Activated CD8-positive, alpha-beta T cell treated with anti-CD3 and anti-CD28 coated beads for 36 hours (primary cell): ENCODE results near the gene SH3BP2. TPM values are rescaled to one million over a fixed set of nuclear protein-coding genes. Genes with fewer than 3 reads are reported as not detected.

Experiments used
- ATAC-seq: fragments of 200-7000 bp; cut with Tn5 transposase; one replicate; pipeline ENCODE4 v1.10.0; 2021; ENCODE audit warnings: mild to moderate bottlenecking, moderate library complexity
- CTCF ChIA-PET: fragments of 350-600 bp; sonication (Branson Sonifier 250); formaldehyde crosslinking; loops from one replicate; lab custom pipeline; 2021; ENCODE audit warnings: antibody characterized with exemption; lab: Charles Lee
- POLR2A ChIA-PET: fragments of 350-600 bp; sonication (Branson Sonifier 250); formaldehyde crosslinking; loops from one replicate; lab custom pipeline; 2021; ENCODE audit warnings: antibody characterized with exemption; lab: Charles Lee
- DNase-seq: peaks from one replicate; pipeline ENCODE4 v3.0.0-alpha.2; 2020
- H3K27ac Mint-ChIP-seq: one replicate; pipeline ENCODE4 v1.8.0; 2021; ENCODE audit warnings: mild to moderate bottlenecking, mixed read lengths
- H3K27me3 Mint-ChIP-seq: one replicate; pipeline ENCODE4 v1.8.0; 2021; ENCODE audit warnings: mixed read lengths
- H3K36me3 Mint-ChIP-seq: one replicate; pipeline ENCODE4 v1.8.0; 2021; ENCODE audit warnings: low read depth, mixed read lengths
- H3K4me1 Mint-ChIP-seq: one replicate; pipeline ENCODE4 v1.8.0; 2021; ENCODE audit warnings: low read depth, mixed read lengths
- H3K4me3 Mint-ChIP-seq: one replicate; pipeline ENCODE4 v1.8.0; 2021; ENCODE audit warnings: mild to moderate bottlenecking, moderate library complexity, mixed read lengths
- H3K9me3 Mint-ChIP-seq: one replicate; pipeline ENCODE4 v1.8.0; 2021; ENCODE audit warnings: mixed read lengths
- intact Hi-C: fragments of 100-400 bp; cut with micrococcal nuclease; formaldehyde crosslinking; loops from one replicate; pipeline ENCODE4 v1.10.0; 2022
- total RNA-seq, 2 experiments: library from RNA; stranded (reverse); gene quantifications; one replicate each; pipeline ENCODE4 v1.2.3, GENCODE V29; 2021
- TF ChIP-seq, protein P1 (sequence below): fragments of 200-600 bp; IDR thresholded peaks from one replicate; pipeline ENCODE4 v1.8.0; 2022; ENCODE audit warnings: antibody characterized with exemption, mild to moderate bottlenecking

SH3BP2 gene
- total RNA-seq, 2 experiments from 2014 or later = 54.8 to 59.0 TPM

DNA sequence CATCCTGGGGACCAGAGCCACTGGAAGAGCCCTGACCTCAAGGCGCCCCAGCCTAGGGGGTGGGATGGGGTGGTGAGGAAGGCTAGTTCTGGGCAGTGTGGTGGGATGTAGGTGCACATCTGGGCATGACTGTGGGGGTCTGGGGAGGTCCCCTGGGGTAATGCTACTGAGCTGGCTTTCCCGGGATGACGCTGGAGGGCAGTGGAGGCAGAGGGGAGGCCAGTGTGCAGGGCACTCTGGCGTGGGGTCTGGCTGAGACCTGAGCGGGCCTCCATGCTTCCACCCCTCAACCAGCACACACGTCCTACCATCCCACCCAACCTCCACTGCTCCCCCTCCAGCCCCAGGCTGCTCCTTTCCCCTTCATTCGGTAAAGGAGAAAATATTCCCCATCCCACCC is 4.8 kb upstream of the SH3BP2 start:
- Mint-ChIP-seq H3K27me3 (no peaks in the 10 kb centered on the region), H3K27ac (peak overlapping the region; percentile 95), H3K4me1 (peaks cover 50% of the 10 kb centered on the region), H3K36me3 (no peaks in the 10 kb centered on the region), H3K4me3 (no peak overlapping the region), H3K9me3 (peaks cover 12% of the 10 kb centered on the region)
- TF ChIP-seq, protein P1, sequence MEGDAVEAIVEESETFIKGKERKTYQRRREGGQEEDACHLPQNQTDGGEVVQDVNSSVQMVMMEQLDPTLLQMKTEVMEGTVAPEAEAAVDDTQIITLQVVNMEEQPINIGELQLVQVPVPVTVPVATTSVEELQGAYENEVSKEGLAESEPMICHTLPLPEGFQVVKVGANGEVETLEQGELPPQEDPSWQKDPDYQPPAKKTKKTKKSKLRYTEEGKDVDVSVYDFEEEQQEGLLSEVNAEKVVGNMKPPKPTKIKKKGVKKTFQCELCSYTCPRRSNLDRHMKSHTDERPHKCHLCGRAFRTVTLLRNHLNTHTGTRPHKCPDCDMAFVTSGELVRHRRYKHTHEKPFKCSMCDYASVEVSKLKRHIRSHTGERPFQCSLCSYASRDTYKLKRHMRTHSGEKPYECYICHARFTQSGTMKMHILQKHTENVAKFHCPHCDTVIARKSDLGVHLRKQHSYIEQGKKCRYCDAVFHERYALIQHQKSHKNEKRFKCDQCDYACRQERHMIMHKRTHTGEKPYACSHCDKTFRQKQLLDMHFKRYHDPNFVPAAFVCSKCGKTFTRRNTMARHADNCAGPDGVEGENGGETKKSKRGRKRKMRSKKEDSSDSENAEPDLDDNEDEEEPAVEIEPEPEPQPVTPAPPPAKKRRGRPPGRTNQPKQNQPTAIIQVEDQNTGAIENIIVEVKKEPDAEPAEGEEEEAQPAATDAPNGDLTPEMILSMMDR = no peak
- ChIA-PET POLR2A (interaction anchor here (0.5 to 3.1 kb wide), 7 partner anchors 10 to 149 kb away, joined by 3 to 18 read pairs (median 4); partner anchors contain the start of gene TNIP2), CTCF (interaction anchor here (0.6 to 1.0 kb wide), 2 partner anchors 22 to 24 kb away, joined by 3 read pairs; no protein-coding TSS in a partner anchor)
- intact Hi-C loops = no loop called here
- ATAC-seq (no peak), DNase-seq (no peak)

DNA sequence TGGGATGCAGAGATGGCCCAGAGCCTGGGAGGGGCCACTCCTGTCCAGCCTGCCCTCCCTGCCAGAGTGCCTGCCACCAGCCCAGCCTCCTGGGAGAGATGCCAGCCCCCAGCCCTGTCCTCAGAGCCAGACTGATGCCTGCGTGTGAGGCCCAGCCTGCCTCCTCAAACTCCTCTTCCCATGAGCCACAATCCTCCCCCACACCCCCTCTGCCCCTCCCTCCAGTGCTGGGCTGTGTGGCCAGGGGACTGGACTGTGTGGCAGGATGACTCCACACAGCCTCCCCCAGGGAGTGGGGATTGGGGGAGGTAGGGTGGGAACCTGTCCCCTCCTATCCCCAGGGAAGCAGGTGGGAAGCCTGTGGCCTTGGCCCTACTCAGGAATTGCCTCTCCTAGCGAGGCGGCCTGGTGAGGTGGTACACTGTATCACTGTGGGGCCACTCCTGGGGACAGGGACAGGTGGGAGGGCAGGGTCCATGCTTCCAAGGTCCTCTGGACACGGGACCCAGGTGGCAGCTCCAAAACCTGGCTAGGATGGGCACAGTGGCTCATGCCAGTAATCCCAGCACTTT is 4.3 kb upstream of the SH3BP2 start:
- peaks cover 10% of the 10 kb centered on the region for H3K9me3 Mint-ChIP-seq
- peaks cover 49% of the 10 kb centered on the region for H3K4me1 Mint-ChIP-seq
- ChIA-PET CTCF (no interaction called here), POLR2A (interaction anchor here (0.5 to 1.6 kb wide), 2 partner anchors 22 to 149 kb away, joined by 3 to 4 read pairs; no protein-coding TSS in a partner anchor)
- ATAC-seq (no peak), DNase-seq (no peak)
- intact Hi-C loops = no loop called here
- no peak overlapping the region for H3K4me3 Mint-ChIP-seq
- no peaks in the 10 kb centered on the region for H3K27me3 Mint-ChIP-seq
- TF ChIP-seq, protein P1 = no peak
- peak overlapping the region; percentile 95 for H3K27ac Mint-ChIP-seq
- H3K36me3 Mint-ChIP-seq = no peaks in the 10 kb centered on the region

DNA sequence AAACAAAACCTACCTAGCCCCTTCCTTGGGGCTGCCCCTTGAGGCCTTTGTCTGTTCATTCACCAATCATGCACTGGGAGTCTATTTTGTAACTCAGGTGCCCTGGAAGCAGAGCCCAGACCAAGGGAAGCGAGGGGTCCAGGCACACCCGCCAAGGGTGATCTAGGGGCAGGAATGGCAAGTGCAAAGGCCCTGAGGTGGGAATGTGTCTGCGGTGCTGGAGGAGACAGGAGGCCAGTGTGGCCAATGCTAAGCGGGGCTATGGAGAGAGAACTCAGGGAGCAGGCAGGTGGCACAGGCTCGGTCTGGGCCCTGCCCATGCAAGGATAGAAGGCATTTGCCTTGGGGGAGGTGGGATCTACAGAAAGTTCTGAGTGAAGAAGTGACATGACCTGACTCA is 3.5 kb upstream of the SH3BP2 start:
- Mint-ChIP-seq H3K36me3 (no peaks in the 10 kb centered on the region), H3K4me1 (peaks cover 46% of the 10 kb centered on the region), H3K9me3 (peaks cover 4% of the 10 kb centered on the region), H3K27ac (peak overlapping the region; percentile 1), H3K27me3 (no peaks in the 10 kb centered on the region), H3K4me3 (no peak overlapping the region)
- DNase-seq (no peak), ATAC-seq (no peak)
- intact Hi-C loops = no loop called here
- TF ChIP-seq, protein P1 = no peak
- ChIA-PET POLR2A (no interaction called here), CTCF (no interaction called here)

DNA sequence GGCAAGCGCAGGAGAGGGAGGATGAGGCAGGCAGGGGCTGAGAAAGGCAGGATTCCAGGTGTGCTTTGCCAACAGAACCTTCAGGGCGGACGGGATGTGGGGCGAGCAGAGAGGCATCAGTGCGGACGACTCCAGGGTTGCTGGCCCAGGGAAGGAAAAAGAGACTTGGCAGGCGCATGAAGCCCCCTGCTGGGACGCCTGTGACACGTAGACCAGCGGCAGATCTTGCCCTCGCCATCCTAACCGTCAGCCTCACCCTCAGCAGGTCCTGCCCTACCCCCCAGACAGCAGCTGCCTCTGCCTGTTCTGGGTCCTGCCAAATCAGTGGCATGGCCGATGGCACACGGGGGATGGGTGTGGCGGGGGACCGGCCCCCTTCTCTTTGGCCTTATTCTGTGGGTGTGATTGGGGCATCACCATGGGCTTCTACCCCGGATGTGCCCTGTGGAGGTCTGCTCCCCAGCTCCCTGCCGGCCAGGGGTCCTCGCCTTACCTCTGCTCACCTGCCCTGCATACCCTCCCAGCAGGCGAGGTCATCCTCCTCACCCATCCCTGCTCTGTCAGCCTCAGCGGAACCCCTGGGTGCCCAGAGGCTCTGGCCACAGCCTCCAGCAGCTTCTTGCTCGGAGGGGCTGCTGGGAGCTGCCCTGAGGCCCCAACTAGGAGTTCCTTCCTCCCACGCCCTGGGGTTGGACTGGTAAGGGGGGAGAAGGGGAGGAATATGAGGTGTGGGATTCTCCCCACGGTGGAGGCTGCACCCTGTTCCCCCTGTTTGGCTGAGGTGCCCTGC is 2.9 kb upstream of the SH3BP2 start:
- Mint-ChIP-seq H3K36me3 (no peaks in the 10 kb centered on the region), H3K4me1 (peaks cover 51% of the 10 kb centered on the region), H3K27ac (no peak overlapping the region), H3K4me3 (no peak overlapping the region), H3K9me3 (peaks cover 3% of the 10 kb centered on the region), H3K27me3 (no peaks in the 10 kb centered on the region)
- ChIA-PET CTCF (no interaction called here), POLR2A (interaction anchor here (0.6 to 1.7 kb wide), 6 partner anchors 9 to 44 kb away, joined by 3 to 8 read pairs (median 3); no protein-coding TSS in a partner anchor)
- no peak for DNase-seq
- TF ChIP-seq, protein P1 = no peak
- intact Hi-C loops = no loop called here
- ATAC-seq = no peak
